GM12891 (cell line): Measurements from ENCODE around the gene SKA3.
A peak's percentile ranks its signal among the peaks of the same experiment; 100 is the strongest.
"Not testable (repeated sequence)": the region's sequence is repeated elsewhere in the genome, so short reads cannot be mapped to it uniquely, and the experiment has no call there.

Experiments used
- DNase-seq: peaks from one replicate; pipeline ENCODE4 v3.0.0; 2011; ENCODE audit warnings: low spot score; ENCODE audit not compliant: insufficient read length
- FAIRE-seq: peaks from 2 replicates; lab custom pipeline; 2011; peaks lifted over from hg19 to GRCh38; lab: Jason Lieb, UNC
- PAX5 ChIP-seq: IDR thresholded peaks from 2 replicates; pipeline ENCODE4 v1.6.1; 2011; ENCODE audit warnings: low read length, moderate library complexity, mild to moderate bottlenecking; ENCODE audit not compliant: insufficient read depth, severe bottlenecking
- POLR2A ChIP-seq: IDR thresholded peaks from 2 replicates; pipeline ENCODE4 v1.6.1; 2011; ENCODE audit warnings: low read depth, low read length, control low read depth
- POLR2AphosphoS5 ChIP-seq: IDR thresholded peaks from 2 replicates; pipeline ENCODE4 v1.6.1; 2011; ENCODE audit warnings: low read depth, low read length, control low read depth
- POU2F2 ChIP-seq: IDR thresholded peaks from 2 replicates; pipeline ENCODE4 v1.6.1; 2011; ENCODE audit warnings: low read depth, mild to moderate bottlenecking, control low read depth, low read length, moderate library complexity
- SPI1 ChIP-seq: IDR thresholded peaks from 2 replicates; pipeline ENCODE4 v1.6.1; 2011; ENCODE audit warnings: low read depth, low read length, control low read depth
- TAF1 ChIP-seq: IDR thresholded peaks from 2 replicates; pipeline ENCODE4 v1.6.1; 2011; ENCODE audit warnings: low read depth, low read length, control low read depth

The SKA3 gene

DNA sequence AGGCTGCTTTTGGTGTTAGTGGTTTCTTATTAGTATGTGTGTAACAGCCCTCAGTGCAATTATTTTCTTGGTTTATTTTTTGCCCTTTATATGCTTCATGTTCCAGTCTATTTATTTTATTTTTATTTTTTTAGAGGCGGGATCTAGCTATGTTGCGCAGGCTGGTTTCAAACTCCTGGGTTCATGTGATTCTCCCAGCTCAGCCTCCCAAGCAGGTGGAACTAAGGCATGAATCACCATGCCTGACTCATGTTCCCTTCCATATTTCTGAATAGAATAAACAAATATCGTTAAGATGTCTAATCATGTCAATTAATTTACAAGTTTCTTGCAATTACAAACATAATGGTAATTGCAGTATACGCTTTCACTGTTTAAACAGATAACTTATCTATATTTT, 11.7 kb downstream of the SKA3 start:
- TF ChIP-seq SPI1, result no peak
- no peak for TF ChIP-seq POU2F2
- no peak for TF ChIP-seq POLR2AphosphoS5
- TF ChIP-seq PAX5, result no peak
- no peak for TF ChIP-seq TAF1
- no peak for TF ChIP-seq POLR2A
- DNase-seq, result no peak
- FAIRE-seq, result no peak

DNA sequence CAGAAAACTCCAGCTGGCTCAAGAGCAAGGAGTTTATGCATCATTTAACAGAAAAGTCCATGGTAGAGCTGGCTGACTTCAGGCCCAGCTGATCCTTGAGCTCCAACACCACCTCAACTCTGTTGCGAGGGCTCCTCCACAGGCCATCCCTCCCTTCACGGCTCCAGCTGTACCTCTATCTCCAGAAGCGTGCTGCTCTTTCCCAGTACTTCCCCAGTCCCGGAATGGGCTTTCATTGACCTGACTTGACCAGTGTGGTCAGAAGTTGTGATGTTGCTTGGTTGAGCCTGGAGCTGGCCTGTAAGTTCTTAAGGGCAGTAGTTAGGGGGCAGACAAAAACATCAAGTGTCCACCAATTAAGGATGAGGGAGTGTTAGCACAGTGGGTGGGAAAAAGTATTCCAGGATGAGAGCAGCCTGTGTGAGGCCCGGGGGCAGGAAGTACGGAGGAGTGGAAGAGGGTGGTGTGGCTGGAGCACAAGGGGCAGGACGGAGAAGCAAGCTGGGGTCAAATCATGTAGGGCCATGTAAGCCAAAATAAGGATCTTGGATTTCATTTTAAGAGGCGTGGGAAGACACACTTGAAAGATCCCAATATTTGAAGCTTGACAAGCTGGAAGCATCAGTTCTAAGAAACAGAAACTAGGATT, 24.0 kb downstream of the SKA3 start:
- FAIRE-seq (no peak), DNase-seq (no peak)
- TF ChIP-seq POLR2AphosphoS5 (no peak), TAF1 (no peak), POU2F2 (no peak), SPI1 (no peak), POLR2A (no peak), PAX5 (no peak)

DNA sequence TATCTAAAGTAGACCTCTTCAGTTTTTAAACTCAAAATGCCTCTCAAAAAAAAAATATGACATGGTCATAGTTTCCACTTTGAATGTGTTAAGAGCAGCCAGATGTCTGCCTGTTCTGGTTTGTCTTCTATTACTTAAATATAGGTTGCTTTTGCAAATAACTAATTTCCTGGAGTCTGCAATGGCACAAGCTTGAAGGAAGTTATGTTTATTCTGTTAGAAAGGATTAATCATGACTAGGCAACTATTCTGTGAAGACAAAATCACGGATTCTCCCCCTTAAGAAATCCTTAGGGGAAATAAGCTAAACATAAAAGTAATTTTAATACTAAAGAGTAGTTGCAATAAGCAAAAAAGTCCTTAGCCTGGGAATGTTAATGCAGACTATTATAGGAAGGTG, 26.3 kb downstream of the SKA3 start:
- TF ChIP-seq TAF1, result no peak
- no peak for TF ChIP-seq POLR2AphosphoS5
- TF ChIP-seq SPI1, result no peak
- no peak for TF ChIP-seq POLR2A
- TF ChIP-seq PAX5, result no peak
- TF ChIP-seq POU2F2, result no peak
- FAIRE-seq (no peak), DNase-seq (no peak)

DNA sequence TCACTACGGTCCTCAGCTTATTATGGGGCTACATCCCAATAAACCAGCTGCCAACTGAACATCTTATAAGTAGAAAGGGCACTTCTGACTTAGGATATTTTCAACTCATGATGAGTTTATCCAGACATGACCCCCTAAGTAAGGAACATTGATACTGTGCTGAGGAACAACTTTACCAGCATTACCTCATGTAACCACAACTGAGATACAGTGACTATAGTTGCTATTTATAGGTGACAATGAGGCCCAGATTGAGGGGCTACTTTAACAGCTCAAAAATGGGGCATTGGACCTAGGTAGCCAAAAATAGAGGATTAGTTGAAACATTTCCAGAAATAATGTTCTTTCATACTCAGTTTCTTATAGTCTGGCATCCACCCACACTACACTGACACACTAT, 26.8 kb downstream of the SKA3 start:
- TF ChIP-seq TAF1, result no peak
- TF ChIP-seq POLR2AphosphoS5, result no peak
- no peak for TF ChIP-seq SPI1
- TF ChIP-seq PAX5, result no peak
- no peak for TF ChIP-seq POU2F2
- TF ChIP-seq POLR2A, result no peak
- FAIRE-seq, result peak; percentile 66
- no peak for DNase-seq

DNA sequence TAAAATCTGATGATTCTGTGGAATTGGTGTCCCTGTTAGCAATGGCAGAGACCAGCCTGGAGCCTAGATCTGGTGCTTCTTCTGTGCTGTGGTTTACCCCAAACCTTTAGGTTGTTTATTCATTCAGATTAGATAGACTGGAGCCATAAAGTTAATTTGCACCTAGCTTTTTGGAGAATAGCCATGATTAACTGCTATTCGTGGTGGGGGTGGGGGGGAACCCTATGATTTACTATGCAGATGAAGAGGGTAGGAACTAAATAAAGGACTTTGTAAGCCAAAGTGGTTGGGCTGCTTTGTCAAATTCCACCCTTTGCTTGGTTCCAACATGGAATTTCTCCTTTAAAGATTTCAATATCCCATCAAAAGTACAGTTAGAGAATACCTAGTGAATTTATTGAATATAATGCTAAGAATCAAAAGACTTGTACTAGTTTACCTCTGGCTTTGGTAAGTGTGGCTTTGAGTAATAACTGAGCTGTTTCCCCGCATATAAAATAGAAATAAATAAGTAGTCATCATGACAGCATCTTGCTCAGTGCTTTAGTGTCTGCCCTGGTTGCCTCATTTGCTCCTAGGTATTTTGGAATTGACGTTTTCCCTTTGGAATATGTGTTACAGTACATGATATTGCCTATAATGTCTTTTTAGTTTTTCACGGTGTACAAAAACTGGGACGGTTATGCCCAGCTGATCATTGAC, 27.6 kb downstream of the SKA3 start:
- no peak for DNase-seq
- TF ChIP-seq POLR2A (peak; percentile 13; the same call in 1 of the 2 replicates), POLR2AphosphoS5 (no peak)
- no peak for FAIRE-seq

DNA sequence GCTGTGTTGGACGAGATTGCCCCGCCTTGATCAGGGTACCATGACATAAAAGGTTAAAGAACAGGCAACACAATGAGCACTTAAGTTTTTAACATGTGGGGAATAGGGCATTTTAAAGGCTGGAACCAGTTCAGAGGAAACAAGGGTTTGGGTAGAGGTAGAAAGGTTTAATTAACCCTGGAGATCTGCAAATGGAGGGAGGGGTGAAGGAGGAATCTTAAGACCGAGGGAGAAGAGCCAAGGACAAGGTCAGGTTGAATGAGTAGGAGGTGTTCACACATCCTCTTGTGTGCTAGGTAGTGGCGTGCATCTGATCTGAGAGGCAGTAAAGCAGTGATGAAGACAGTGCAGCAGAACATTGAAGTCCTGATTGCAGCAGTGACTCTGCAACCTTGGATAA, 28.5 kb downstream of the SKA3 start:
- FAIRE-seq, result no peak
- DNase-seq, result no peak
- TF ChIP-seq TAF1 (no peak), POU2F2 (no peak), SPI1 (no peak), POLR2A (peak; percentile 79), PAX5 (no peak), POLR2AphosphoS5 (peak; percentile 82)

DNA sequence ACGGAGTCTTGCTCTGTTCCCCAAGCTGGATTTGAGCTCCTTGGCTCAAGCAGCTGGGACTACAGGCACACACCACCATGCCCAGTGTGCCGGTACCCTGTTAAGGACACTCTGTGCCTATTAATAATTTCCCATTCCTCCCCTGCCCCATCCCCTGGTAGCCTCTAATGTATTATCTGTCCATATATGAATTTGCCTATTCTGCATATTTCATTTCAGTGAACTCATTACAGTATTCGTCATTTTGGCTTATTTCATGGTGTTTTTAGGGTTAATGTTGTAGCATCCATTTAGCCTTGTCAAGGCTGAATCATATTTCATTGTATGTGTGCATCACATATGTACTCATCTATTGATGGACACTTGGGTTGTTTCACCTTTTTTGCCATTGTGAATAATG, 33.6 kb downstream of the SKA3 start:
- TF ChIP-seq POLR2AphosphoS5, result no peak
- no peak for TF ChIP-seq TAF1
- no peak for TF ChIP-seq PAX5
- no peak for TF ChIP-seq SPI1
- no peak for TF ChIP-seq POLR2A
- TF ChIP-seq POU2F2, result no peak

DNA sequence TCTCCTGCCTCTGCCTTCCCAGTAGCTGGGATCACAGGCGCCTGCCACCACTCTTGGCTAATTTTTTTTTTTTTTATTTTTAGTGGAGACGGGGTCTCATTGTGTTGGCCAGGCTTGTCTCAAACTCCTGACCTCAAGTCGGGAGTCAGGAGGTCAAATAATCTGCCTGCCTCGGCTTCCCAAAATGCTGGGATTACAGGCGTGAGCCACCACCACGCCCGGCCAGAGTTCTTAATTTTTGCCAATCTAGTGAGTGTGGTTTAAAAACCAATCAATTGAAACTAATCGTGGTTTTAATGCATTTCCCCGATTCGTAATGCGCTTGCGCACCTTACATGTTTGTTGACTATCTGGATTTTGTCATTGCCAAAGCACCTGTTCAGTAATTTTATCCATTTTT, 37.0 kb downstream of the SKA3 start:
- no peak for TF ChIP-seq TAF1
- no peak for TF ChIP-seq POLR2AphosphoS5
- no peak for TF ChIP-seq POU2F2
- no peak for TF ChIP-seq PAX5
- no peak for TF ChIP-seq SPI1
- TF ChIP-seq POLR2A, result no peak
- DNase-seq, result no peak
- FAIRE-seq, result no peak

More for the DNA sequence above, 33.6 kb downstream of the SKA3 start:
- FAIRE-seq (no peak), DNase-seq (no peak)

DNA sequence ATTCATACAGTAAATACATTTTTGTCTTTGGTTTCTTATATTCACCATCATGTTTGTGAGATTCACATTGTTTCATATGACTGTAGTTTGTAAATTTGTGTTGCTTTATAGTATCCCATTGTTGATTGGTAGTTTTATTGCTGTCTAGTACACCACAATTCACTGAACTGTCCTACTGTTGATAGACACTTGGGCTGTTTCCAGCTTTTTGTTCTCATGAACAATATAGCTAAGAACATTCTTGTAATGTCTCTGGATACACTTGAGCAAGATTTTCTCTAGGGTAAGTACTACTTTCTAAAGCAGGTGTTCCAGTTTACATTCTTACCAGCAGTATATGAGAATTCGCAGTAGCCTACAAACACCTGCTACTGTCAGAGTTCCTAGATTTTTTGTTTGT, 37.8 kb downstream of the SKA3 start:
- FAIRE-seq (no peak), DNase-seq (no peak)
- TF ChIP-seq POLR2A, result no peak
- TF ChIP-seq TAF1, result no peak
- TF ChIP-seq POU2F2, result no peak
- no peak for TF ChIP-seq SPI1
- TF ChIP-seq POLR2AphosphoS5, result no peak

DNA sequence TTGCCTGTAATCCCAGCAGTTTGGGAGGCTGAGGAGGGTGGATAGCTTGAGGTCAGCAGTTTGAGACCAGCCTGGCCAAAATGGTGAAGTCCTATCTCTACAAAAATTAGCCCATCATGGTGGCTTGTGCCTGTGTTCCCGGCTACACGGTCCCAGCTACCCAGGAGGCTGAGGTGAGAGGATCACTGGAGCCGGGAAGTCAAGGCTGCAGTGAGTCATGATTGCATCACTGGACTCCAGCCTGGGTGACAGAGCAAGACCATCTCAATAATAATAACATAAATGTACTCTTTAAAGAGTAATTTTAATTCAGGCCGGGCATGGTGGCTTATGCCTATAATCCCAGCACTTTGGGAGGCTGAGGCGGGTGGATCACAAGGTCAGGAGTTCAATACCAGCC, 38.7 kb downstream of the SKA3 start:
- TF ChIP-seq SPI1 (no peak), TAF1 (no peak), POU2F2 (no peak), POLR2A (no peak), POLR2AphosphoS5 (no peak), PAX5 (no peak)
- FAIRE-seq, result no peak
- DNase-seq, result no peak

DNA sequence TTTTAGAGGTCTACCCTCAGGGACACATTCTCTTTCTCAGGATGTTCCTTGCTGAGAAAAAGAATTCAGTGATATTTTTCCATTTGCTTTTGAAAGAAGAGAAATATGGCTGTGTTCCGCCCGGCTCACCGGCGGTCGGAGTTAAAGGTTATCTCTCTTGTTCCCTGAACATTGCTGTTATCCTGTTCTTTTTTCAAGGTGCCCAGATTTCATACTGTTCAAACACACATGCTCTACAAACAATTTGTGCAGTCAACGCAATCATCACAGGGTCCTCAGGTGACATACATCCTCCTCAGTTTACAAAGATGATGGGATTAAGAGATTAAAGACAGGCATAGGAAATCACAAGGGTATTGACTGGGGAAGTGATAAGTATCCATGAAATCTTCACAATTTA, 40.5 kb downstream of the SKA3 start:
- not testable (repeated sequence) for DNase-seq, FAIRE-seq
